H1 (cell line): Measurements from ENCODE around the gene LRRC63. TPM values are rescaled to one million over a fixed set of nuclear protein-coding genes. Genes with fewer than 3 reads are reported as not detected.

Experiments
- CTCF ChIA-PET: fragments of 300-600 bp; sonication (Branson Sonifier 250); formaldehyde crosslinking; loops from one replicate; lab custom pipeline; 2021; ENCODE audit not compliant: partially characterized antibody; lab: Charles Lee
- POLR2A ChIA-PET: fragments of 300-600 bp; sonication (Branson Sonifier 250); formaldehyde crosslinking; loops from one replicate; lab custom pipeline; 2021; ENCODE audit warnings: inconsistent platforms; ENCODE audit not compliant: partially characterized antibody; lab: Charles Lee
- DNase-seq, 2 experiments: peaks; one replicate each; pipeline versions ENCODE4 v3.0.0 to v3.0.0-alpha.2; 2010 to 2022; ENCODE audit warnings: low spot score in 2 of 2, low read depth in 1 of 2, mixed read lengths in 1 of 2
- FAIRE-seq: peaks from 2 replicates; lab custom pipeline; 2011; peaks lifted over from hg19 to GRCh38; lab: Jason Lieb, UNC
- H2AFZ ChIP-seq: 2 replicates; pipeline ENCODE4 v1.8.1; 2012; ENCODE audit warnings: low read length, inconsistent platforms
- H2AK5ac ChIP-seq: 2 replicates; pipeline ENCODE4 v1.6.1; 2013; ENCODE audit warnings: low read depth, low read length
- H2BK120ac ChIP-seq: replicated peaks from 2 replicates; pipeline ENCODE3; 2013; ENCODE audit warnings: low read depth, low read length, inconsistent platforms
- H2BK12ac ChIP-seq: 2 replicates; pipeline ENCODE4 v1.6.1; 2013; ENCODE audit warnings: low read depth, low read length
- H2BK15ac ChIP-seq: 2 replicates; pipeline ENCODE4 v1.6.1; 2013; ENCODE audit warnings: low read length
- H2BK20ac ChIP-seq: 2 replicates; pipeline ENCODE4 v1.6.1; 2013; ENCODE audit warnings: low read length
- H2BK5ac ChIP-seq: 2 replicates; pipeline ENCODE4 v1.6.1; 2013; ENCODE audit warnings: low read depth, low read length
- H3K14ac ChIP-seq: 2 replicates; pipeline ENCODE4 v1.6.1; 2013; ENCODE audit warnings: inconsistent platforms; ENCODE audit not compliant: insufficient read length
- H3K18ac ChIP-seq: 2 replicates; pipeline ENCODE4 v1.6.1; 2013; ENCODE audit warnings: low read length; ENCODE audit errors: extremely low read depth
- H3K23ac ChIP-seq: 2 replicates; pipeline ENCODE4 v1.6.1; 2013; ENCODE audit warnings: inconsistent platforms; ENCODE audit not compliant: insufficient read length
- H3K23me2 ChIP-seq: 2 replicates; pipeline ENCODE4 v1.6.1; 2013; ENCODE audit warnings: low read depth, low read length
- H3K27ac ChIP-seq: 2 replicates; pipeline ENCODE4 v1.6.1; 2011; ENCODE audit warnings: low read depth, low read length, inconsistent platforms
- H3K27me3 ChIP-seq, 4 experiments: replicated peaks in 1 of 4; 1 replicate in 1 of 4; 2 replicates in 3 of 4; pipeline versions ENCODE4 v1.6.1 to v1.8.1; 2011 to 2013; ENCODE audit warnings: low read length in 3 of 4, mild to moderate bottlenecking in 3 of 4, inconsistent platforms in 2 of 4, mixed read lengths in 2 of 4, moderate library complexity in 1 of 4; ENCODE audit not compliant: control insufficient read depth in 3 of 4, insufficient read depth in 3 of 4; ENCODE audit errors: extremely low read depth in 1 of 4
- H3K36me3 ChIP-seq, 4 experiments: 2 replicates each; pipeline versions ENCODE4 v1.6.1 to v1.8.1; 2011 to 2013; ENCODE audit warnings: mild to moderate bottlenecking in 4 of 4, low read length in 3 of 4, moderate library complexity in 2 of 4, control low read depth in 1 of 4, inconsistent platforms in 1 of 4; ENCODE audit not compliant: insufficient read depth in 4 of 4, control insufficient read depth in 2 of 4
- H3K4ac ChIP-seq: replicated peaks from 2 replicates; pipeline ENCODE3; 2013; ENCODE audit warnings: low read length, low read depth, mixed read lengths, inconsistent platforms; ENCODE audit not compliant: insufficient read length
- H3K4me1 ChIP-seq, 4 experiments: replicated peaks in 1 of 4; 1 replicate in 1 of 4; 2 replicates in 3 of 4; pipeline versions ENCODE4 v1.6.1 to v1.8.1; 2011 to 2013; ENCODE audit warnings: low read length in 3 of 4, inconsistent platforms in 2 of 4, mixed read lengths in 1 of 4; ENCODE audit not compliant: insufficient read depth in 4 of 4, control insufficient read depth in 3 of 4
- H3K4me2 ChIP-seq, 2 experiments: 2 replicates each; pipeline versions ENCODE4 v1.6.1 to v1.8.1; 2011 to 2013; ENCODE audit warnings: low read depth in 2 of 2, low read length in 2 of 2, control low read depth in 1 of 2, inconsistent platforms in 1 of 2, mild to moderate bottlenecking in 1 of 2; ENCODE audit not compliant: insufficient read depth in 1 of 2
- H3K4me3 ChIP-seq, 4 experiments: fragments of 200-600, 300-600 bp in 1 of 4; sonication (generic), shearing (Covaris generic), sonication (Bioruptor Twin) in 1 of 4; 2 replicates each; pipeline versions ENCODE4 v1.5.1 to v1.8.1; 2011 to 2016; ENCODE audit warnings: low read length in 4 of 4, low read depth in 3 of 4, control low read depth in 2 of 4, inconsistent platforms in 2 of 4, mild to moderate bottlenecking in 2 of 4, mixed read lengths in 1 of 4, moderate library complexity in 1 of 4; ENCODE audit not compliant: insufficient read depth in 2 of 4; ENCODE audit errors: extremely low read depth in 1 of 4
- H3K56ac ChIP-seq: replicated peaks from 2 replicates; pipeline ENCODE3; 2013; ENCODE audit warnings: low read depth, mild to moderate bottlenecking, mixed read lengths, low read length, inconsistent platforms; ENCODE audit not compliant: insufficient read length
- H3K79me1 ChIP-seq: 2 replicates; pipeline ENCODE4 v1.6.1; 2013; ENCODE audit warnings: low read depth, low read length, control low read depth
- H3K79me2 ChIP-seq, 2 experiments: 2 replicates each; pipeline versions ENCODE4 v1.6.1 to v1.8.1; 2012 to 2013; ENCODE audit warnings: low read length in 2 of 2, mild to moderate bottlenecking in 2 of 2, inconsistent platforms in 1 of 2; ENCODE audit not compliant: insufficient read depth in 2 of 2, control insufficient read depth in 1 of 2
- H3K9ac ChIP-seq, 4 experiments: replicated peaks in 1 of 4; 1 replicate in 1 of 4; 2 replicates in 3 of 4; pipeline versions ENCODE4 v1.6.1 to v1.8.1; 2011 to 2013; ENCODE audit warnings: low read depth in 3 of 4, low read length in 3 of 4, control low read depth in 2 of 4, mild to moderate bottlenecking in 2 of 4, moderate library complexity in 2 of 4, inconsistent platforms in 1 of 4; ENCODE audit errors: extremely low read depth in 1 of 4
- H3K9me3 ChIP-seq, 2 experiments: 2 replicates each; pipeline versions ENCODE4 v1.6.1 to v1.8.1; 2012 to 2013; ENCODE audit warnings: mild to moderate bottlenecking in 2 of 2, moderate library complexity in 2 of 2, control low read depth in 1 of 2, inconsistent platforms in 1 of 2, low read depth in 1 of 2, low read length in 1 of 2, mixed read lengths in 1 of 2; ENCODE audit not compliant: insufficient read depth in 2 of 2
- H4K20me1 ChIP-seq, 2 experiments: replicated peaks in 1 of 2; 2 replicates each; pipeline versions ENCODE3 to v1.8.1; 2011 to 2013; ENCODE audit warnings: inconsistent platforms in 2 of 2, low read length in 2 of 2, mild to moderate bottlenecking in 1 of 2; ENCODE audit not compliant: insufficient read depth in 2 of 2, control insufficient read depth in 1 of 2
- H4K5ac ChIP-seq: 2 replicates; pipeline ENCODE4 v1.6.1; 2013; ENCODE audit warnings: low read length, low read depth, mixed read lengths, inconsistent platforms; ENCODE audit not compliant: insufficient read length
- H4K8ac ChIP-seq: 2 replicates; pipeline ENCODE4 v1.8.0; 2013; ENCODE audit warnings: mild to moderate bottlenecking, moderate library complexity, low read length, inconsistent platforms; ENCODE audit not compliant: insufficient read depth; ENCODE audit errors: extremely low read depth
- H4K91ac ChIP-seq: replicated peaks from 2 replicates; pipeline ENCODE3; 2013; ENCODE audit warnings: low read length, mixed read lengths, inconsistent platforms; ENCODE audit not compliant: insufficient read length
- CHD1 ChIP-seq: IDR thresholded peaks from 2 replicates; pipeline ENCODE4 v1.6.1; 2012; ENCODE audit warnings: low read depth, low read length, improper control_type of control experiment
- EGR1 ChIP-seq: IDR thresholded peaks from 2 replicates; pipeline ENCODE4 v1.6.1; 2011; ENCODE audit warnings: low read depth, low read length, borderline replicate concordance
- HDAC2 ChIP-seq, 2 experiments: fragments of 300-600 bp in 1 of 2; sonication (generic) in 1 of 2; IDR thresholded peaks; 2 replicates each; pipeline ENCODE4 v1.6.1; 2011 to 2012; ENCODE audit warnings: low read depth in 2 of 2, low read length in 2 of 2, mild to moderate bottlenecking in 2 of 2, moderate library complexity in 2 of 2, borderline replicate concordance in 1 of 2, inconsistent platforms in 1 of 2
- JUN ChIP-seq: IDR thresholded peaks from 2 replicates; pipeline ENCODE4 v1.6.1; 2011; ENCODE audit warnings: low read depth, mild to moderate bottlenecking, improper control_type of control experiment, low read length
- KDM1A ChIP-seq: fragments of 200-600, 300-600 bp; sonication (generic); IDR thresholded peaks from 2 replicates; pipeline ENCODE4 v1.7.1; 2016; ENCODE audit warnings: mild to moderate bottlenecking, low read length, borderline replicate concordance
- KDM4A ChIP-seq: IDR thresholded peaks from one replicate; pipeline ENCODE4 v1.7.1; 2012; ENCODE audit warnings: low read depth, mild to moderate bottlenecking, moderate library complexity, low read length, inconsistent platforms; ENCODE audit not compliant: severe bottlenecking
- POU5F1 ChIP-seq: IDR thresholded peaks from 2 replicates; pipeline ENCODE4 v1.6.1; 2011; ENCODE audit warnings: low read depth, mild to moderate bottlenecking, low read length, moderate library complexity
- SUZ12 ChIP-seq: fragments of 200-600 bp; sonication (generic); IDR thresholded peaks from 2 replicates; pipeline ENCODE4 v1.6.1; 2012; ENCODE audit warnings: mild to moderate bottlenecking, inconsistent platforms, low read length, moderate library complexity, mixed read lengths
- WGBS, 2 experiments: shearing (Covaris generic) in 1 of 2; methylation state at CpG; one replicate each; pipeline versions ENCODE4 v1.1.6 to v1.1.7; 2013 to 2015; ENCODE audit warnings: low lambda C conversion rate in 2 of 2, mixed read lengths in 2 of 2, inconsistent platforms in 1 of 2, low coverage in 1 of 2, missing lambda C conversion rate in 1 of 2; ENCODE audit not compliant: insufficient replicate concordance in 2 of 2, insufficient coverage in 1 of 2, insufficient read length in 1 of 2; ENCODE audit errors: extremely low coverage in 1 of 2, missing lambda C conversion rate in 1 of 2; 5-methylcytosine and 5-hydroxymethylcytosine counted together
- polyA plus RNA-seq, 7 experiments: library from polyadenylated mRNA; depleted of rRNA in 3 of 7; stranded (reverse) in 5 of 7; unstranded in 2 of 7; fragments of >200 nt in 5 of 7; fragments of 200-250 nt in 2 of 7; gene quantifications; 1 replicate in 5 of 7; 2 replicates in 1 of 7; 4 replicates in 1 of 7; pipeline versions ENCODE4 v1.2.1 to v1.2.3, GENCODE V29; 2011 to 2013; ENCODE audit warnings: missing spikeins in 2 of 7, mixed read lengths in 2 of 7
- total RNA-seq: library from RNA; stranded (reverse); fragmentation: NEBNext Ultra II Directional; extraction: Animal tissue kit (Norgen Biotek cat#: 25700); gene quantifications from 2 replicates; pipeline ENCODE4 v1.2.1, GENCODE V29; 2021
- TF ChIP-seq, protein P1 (sequence below): IDR thresholded peaks from 2 replicates; pipeline ENCODE4 v1.6.1; 2011; ENCODE audit warnings: low read length, improper control_type of control experiment

The LRRC63 gene
- total and polyA plus RNA-seq, 2 of the 8 experiments (the other 6 are each of a cell fraction or from before 2014, with no cell fraction given), result not detected

DNA sequence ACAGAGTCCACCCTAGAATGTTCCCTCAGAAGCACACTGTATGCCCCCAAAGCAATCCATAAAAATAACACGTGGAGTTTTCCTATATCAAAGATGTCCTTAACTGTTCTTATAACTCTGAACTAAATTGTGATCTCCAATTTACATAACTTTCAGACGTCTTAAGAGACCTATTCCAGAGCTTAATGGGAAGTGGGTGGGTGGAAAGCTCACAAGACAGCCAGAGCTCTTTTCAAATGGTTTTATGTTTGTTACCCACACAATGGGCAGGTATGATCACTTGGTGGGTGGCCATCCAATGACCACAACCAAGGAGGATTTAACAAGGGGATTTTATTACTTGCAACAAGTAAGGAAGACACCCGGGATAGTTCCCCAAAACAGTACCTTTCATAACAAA lies 81.7 kb downstream of the LRRC63 start:
- 84% methylated on average over 3 of the region's 3 CpGs; no CpG with 5 or more reads in 1 of the 2 experiments for WGBS, 2 experiments
- H2BK5ac ChIP-seq, result no peak overlapping the region
- H3K79me1 ChIP-seq, result no peaks in the 10 kb centered on the region
- no peak overlapping the region for H2AK5ac ChIP-seq
- no peak overlapping the region for H3K4ac ChIP-seq
- H2BK15ac ChIP-seq, result no peak overlapping the region
- no peak overlapping the region for H3K9ac ChIP-seq
- H3K23me2 ChIP-seq, result no peaks in the 10 kb centered on the region
- H3K79me2 ChIP-seq, result no peaks in the 10 kb centered on the region
- no peaks in the 10 kb centered on the region; a peak in 1 of 7 replicates for H3K27me3 ChIP-seq
- FAIRE-seq (no peak), DNase-seq (no peak)
- no peaks in the 10 kb centered on the region for H4K20me1 ChIP-seq
- no peak overlapping the region for H3K27ac ChIP-seq
- no peaks in the 10 kb centered on the region for H3K4me1 ChIP-seq
- H3K36me3 ChIP-seq, result no peaks in the 10 kb centered on the region
- H4K8ac ChIP-seq, result no peak overlapping the region
- H3K18ac ChIP-seq, result no peak overlapping the region
- ChIA-PET POLR2A (no interaction called here), CTCF (interaction anchor here (1.0 to 1.8 kb wide), 4 partner anchors 18 to 133 kb away, joined by 3 to 9 read pairs (median 4); no protein-coding TSS in a partner anchor)
- no peak overlapping the region for H2AFZ ChIP-seq
- no peak overlapping the region for H2BK20ac ChIP-seq
- H2BK120ac ChIP-seq, result no peak overlapping the region
- no peaks in the 10 kb centered on the region for H3K9me3 ChIP-seq
- no peak overlapping the region for H3K4me3 ChIP-seq
- no peak overlapping the region for H4K5ac ChIP-seq
- no peak overlapping the region for H4K91ac ChIP-seq
- H3K14ac ChIP-seq, result no peak overlapping the region
- H3K56ac ChIP-seq, result no peak overlapping the region
- no peak overlapping the region for H2BK12ac ChIP-seq
- H3K23ac ChIP-seq, result no peak overlapping the region
- no peak overlapping the region for H3K4me2 ChIP-seq
- TF ChIP-seq HDAC2 (IDR thresholded peaks at IDR 0.05; ENCODE audit: borderline replicate concordance in 1 of 2, low read depth in 2 of 2, low read length in 2 of 2), result no peak
- TF ChIP-seq POU5F1, result no peak
- no peak for TF ChIP-seq EGR1
- TF ChIP-seq CHD1, result no peak
- no peak for TF ChIP-seq KDM1A
- TF ChIP-seq JUN, result no peak
- TF ChIP-seq KDM4A, result no peak
- TF ChIP-seq SUZ12, result no peak
- TF ChIP-seq, protein P1, sequence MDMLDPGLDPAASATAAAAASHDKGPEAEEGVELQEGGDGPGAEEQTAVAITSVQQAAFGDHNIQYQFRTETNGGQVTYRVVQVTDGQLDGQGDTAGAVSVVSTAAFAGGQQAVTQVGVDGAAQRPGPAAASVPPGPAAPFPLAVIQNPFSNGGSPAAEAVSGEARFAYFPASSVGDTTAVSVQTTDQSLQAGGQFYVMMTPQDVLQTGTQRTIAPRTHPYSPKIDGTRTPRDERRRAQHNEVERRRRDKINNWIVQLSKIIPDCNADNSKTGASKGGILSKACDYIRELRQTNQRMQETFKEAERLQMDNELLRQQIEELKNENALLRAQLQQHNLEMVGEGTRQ, result no peak
